Suprapubic skin (tissue), 3 donors: ENCODE measurements around the gene PTPRH.

Source experiments
- CTCF ChIP-seq, 2 donors: fragments of 200-600 bp in 1 of 2; fragments of 450-650 bp in 1 of 2; sonication (generic) in 1 of 2; IDR thresholded peaks; one replicate each; pipeline ENCODE4 v1.5.1; 2016 to 2019; ENCODE audit warnings: antibody characterized with exemption in 2 of 2, mild to moderate bottlenecking in 1 of 2, moderate library complexity in 1 of 2
- POLR2AphosphoS5 ChIP-seq, 3 donors: sonication (generic); formaldehyde crosslinking; IDR thresholded peaks; one replicate each; pipeline ENCODE4 v1.6.1; 2017; ENCODE audit warnings: antibody characterized with exemption in 3 of 3

- TF ChIP-seq CTCF (IDR thresholded peaks at IDR 0.05) (no peak), POLR2AphosphoS5 (IDR thresholded peaks at IDR 0.05) (no peak)
Observed at GRCh38 chr19:55213547-55213946, 4.2 kb upstream of the PTPRH start.
